Kidney (tissue), 14 donors: ENCODE measurements around the gene ASPHD1. TPM values are rescaled to one million over a fixed set of nuclear protein-coding genes. Genes with fewer than 3 reads are reported as not detected.

Experiments
- DNase-seq, 5 donors: peaks; one replicate each; pipeline ENCODE4 v3.0.0-alpha.2; 2013 to 2020
- FAIRE-seq: peaks from 2 replicates; lab custom pipeline; 2012; peaks lifted over from hg19 to GRCh38; lab: Jason Lieb, UNC
- H3K27ac ChIP-seq, 2 donors: one replicate each; pipeline ENCODE4 v1.7.0; 2013; ENCODE audit warnings: low read depth in 2 of 2, low read length in 2 of 2, inconsistent platforms in 1 of 2
- H3K27me3 ChIP-seq: one replicate; pipeline ENCODE4 v1.7.1; 2013; ENCODE audit warnings: low read length, inconsistent platforms; ENCODE audit not compliant: control insufficient read depth, insufficient read depth
- H3K36me3 ChIP-seq, 3 donors: one replicate each; pipeline versions ENCODE4 v1.7.0 to v1.7.1; 2013; ENCODE audit warnings: low read length in 3 of 3, control low read depth in 1 of 3, inconsistent platforms in 1 of 3; ENCODE audit not compliant: insufficient read depth in 3 of 3, control insufficient read depth in 2 of 3
- H3K4me1 ChIP-seq, 3 donors: one replicate each; pipeline versions ENCODE4 v1.7.0 to v1.7.1; 2013; ENCODE audit warnings: low read length in 3 of 3, inconsistent platforms in 1 of 3, low read depth in 1 of 3; ENCODE audit not compliant: control insufficient read depth in 2 of 3, insufficient read depth in 2 of 3
- H3K4me3 ChIP-seq, 3 donors: one replicate each; pipeline versions ENCODE4 v1.7.0 to v1.8.1; 2013; ENCODE audit warnings: low read length in 3 of 3, control low read depth in 1 of 3, inconsistent platforms in 1 of 3
- H3K9ac ChIP-seq, 3 donors: one replicate each; pipeline versions ENCODE4 v1.7.0 to v1.7.1; 2013; ENCODE audit warnings: low read length in 3 of 3, control low read depth in 1 of 3, inconsistent platforms in 1 of 3
- H3K9me3 ChIP-seq, 3 donors: one replicate each; pipeline versions ENCODE4 v1.7.0 to v1.7.1; 2013; ENCODE audit warnings: low read length in 3 of 3, control low read depth in 1 of 3, inconsistent platforms in 1 of 3; ENCODE audit not compliant: control insufficient read depth in 2 of 3, insufficient read depth in 1 of 3
- intact Hi-C: fragments of 100-400 bp; cut with DNase I; formaldehyde crosslinking; loops from one replicate; pipeline ENCODE4 v1.11.1; 2022
- polyA plus RNA-seq: library from polyadenylated mRNA; stranded (reverse); fragments of 350-450 nt; fragmentation: Illumina TruSeq; extraction: RNeasy Lipid Tissue Mini Kit (QIAGEN cat#74804); gene quantifications from one replicate; pipeline ENCODE4 v1.2.3, GENCODE V29; 2014; ENCODE audit warnings: low read depth, low replicate concordance; ENCODE audit not compliant: insufficient read depth
- total RNA-seq: library from RNA; stranded (reverse); fragmentation: NEBNext Ultra II Directional; extraction: Animal tissue kit (Norgen Biotek cat#: 25700); gene quantifications from one replicate; pipeline ENCODE4 v1.2.1, GENCODE V29; 2021
- TF ChIP-seq, protein P1 (sequence below): IDR thresholded peaks from 3 replicates; pipeline ENCODE4 v1.5.1; 2012; ENCODE audit warnings: mild to moderate bottlenecking, moderate library complexity, borderline replicate concordance; ENCODE audit not compliant: insufficient read depth; ENCODE audit errors: extremely low read depth
- donor health status: control.
- donor health status: control.
- donor health status: control.
- donor health status: control.
- donor health status: control.
- donor health status: DM: yes; HTN: yes; CAD: no.
- donor health status: Normal renal cell carcinoma (clear cell type).

ASPHD1 gene
- total and polyA plus RNA-seq, 2 donors from 2014 or later: 6.1 to 8.9 TPM

DNA sequence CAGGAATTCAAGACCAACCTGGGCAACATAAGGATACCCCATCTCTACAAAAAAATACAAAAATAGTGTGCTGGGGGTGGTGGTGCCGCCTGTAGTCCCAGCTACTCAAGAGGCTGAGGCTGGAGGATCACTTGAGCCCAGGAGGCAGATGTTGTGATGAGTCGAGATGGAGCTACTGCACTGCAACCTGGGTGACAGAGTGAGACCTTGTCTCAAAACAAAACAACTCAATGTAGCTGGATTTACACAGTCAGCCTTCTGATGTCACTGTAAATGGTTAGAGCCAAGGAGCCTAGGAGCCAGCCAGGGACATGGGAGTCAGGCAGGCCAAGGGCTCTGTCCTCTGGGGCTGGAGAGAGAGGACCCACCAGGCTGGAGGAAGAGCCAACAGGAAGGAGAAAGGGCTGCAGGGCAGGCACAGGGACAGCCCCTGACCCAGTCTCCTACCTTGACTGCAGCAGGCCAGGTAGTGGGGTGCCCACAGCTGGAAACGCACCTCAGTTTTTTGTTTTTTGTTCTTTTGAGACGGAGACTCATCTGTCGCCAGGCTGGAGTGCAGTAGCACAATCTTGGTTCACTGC is 45.7 kb upstream of the ASPHD1 start:
- Histone ChIP-seq H3K9me3 (no peaks in the 10 kb centered on the region), H3K4me3 (no peak overlapping the region), H3K36me3 (peaks cover 0 to 5% (median 0%) of the 10 kb centered on the region in 3 donors), H3K27ac (no peak overlapping the region), H3K9ac (no peak overlapping the region), H3K4me1 (no peaks in the 10 kb centered on the region), H3K27me3 (no peaks in the 10 kb centered on the region)
- FAIRE-seq (no peak), DNase-seq (no peak)
- TF ChIP-seq, protein P1, sequence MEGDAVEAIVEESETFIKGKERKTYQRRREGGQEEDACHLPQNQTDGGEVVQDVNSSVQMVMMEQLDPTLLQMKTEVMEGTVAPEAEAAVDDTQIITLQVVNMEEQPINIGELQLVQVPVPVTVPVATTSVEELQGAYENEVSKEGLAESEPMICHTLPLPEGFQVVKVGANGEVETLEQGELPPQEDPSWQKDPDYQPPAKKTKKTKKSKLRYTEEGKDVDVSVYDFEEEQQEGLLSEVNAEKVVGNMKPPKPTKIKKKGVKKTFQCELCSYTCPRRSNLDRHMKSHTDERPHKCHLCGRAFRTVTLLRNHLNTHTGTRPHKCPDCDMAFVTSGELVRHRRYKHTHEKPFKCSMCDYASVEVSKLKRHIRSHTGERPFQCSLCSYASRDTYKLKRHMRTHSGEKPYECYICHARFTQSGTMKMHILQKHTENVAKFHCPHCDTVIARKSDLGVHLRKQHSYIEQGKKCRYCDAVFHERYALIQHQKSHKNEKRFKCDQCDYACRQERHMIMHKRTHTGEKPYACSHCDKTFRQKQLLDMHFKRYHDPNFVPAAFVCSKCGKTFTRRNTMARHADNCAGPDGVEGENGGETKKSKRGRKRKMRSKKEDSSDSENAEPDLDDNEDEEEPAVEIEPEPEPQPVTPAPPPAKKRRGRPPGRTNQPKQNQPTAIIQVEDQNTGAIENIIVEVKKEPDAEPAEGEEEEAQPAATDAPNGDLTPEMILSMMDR: no peak
- intact Hi-C loops: no loop called here

DNA sequence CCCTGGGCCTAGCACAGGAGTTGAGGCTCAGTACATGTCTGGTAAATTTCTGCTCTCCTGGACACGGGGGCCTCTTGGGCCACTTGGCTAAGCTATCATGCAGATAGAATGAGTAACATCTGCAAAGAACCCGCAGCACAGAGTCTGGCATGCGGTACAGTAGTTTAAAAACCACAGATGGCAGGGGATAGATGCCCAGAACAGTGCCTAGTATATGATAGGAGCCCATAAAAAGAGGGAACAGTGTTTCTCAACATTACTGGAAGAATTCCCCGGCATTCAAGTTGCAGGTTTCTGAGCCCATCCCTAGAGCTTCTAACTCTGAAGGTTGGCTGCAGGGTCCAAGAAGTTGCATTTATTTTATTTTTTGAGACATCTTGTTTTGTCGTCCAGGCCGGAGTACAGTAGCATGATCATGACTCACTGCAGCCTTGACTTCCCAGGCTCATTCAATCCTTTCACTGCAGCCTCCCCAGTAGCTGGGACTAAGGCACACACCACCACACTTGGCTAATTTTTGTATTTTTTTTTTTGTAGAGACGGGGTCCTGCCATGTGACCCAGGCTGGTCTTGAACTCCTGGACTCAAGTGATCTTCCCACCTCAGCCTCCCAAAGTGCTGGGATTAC is 43.0 kb upstream of the ASPHD1 start:
- Histone ChIP-seq H3K4me3 (no peak overlapping the region), H3K27me3 (no peaks in the 10 kb centered on the region), H3K36me3 (peaks cover 0 to 5% (median 0%) of the 10 kb centered on the region in 3 donors), H3K9ac (no peak overlapping the region), H3K9me3 (no peaks in the 10 kb centered on the region), H3K4me1 (peaks cover 0 to 10% (median 5%) of the 10 kb centered on the region in 3 donors), H3K27ac (no peak overlapping the region)
- no peak for FAIRE-seq
- TF ChIP-seq, protein P1: no peak
- intact Hi-C loops: no loop called here
- no peak for DNase-seq

DNA sequence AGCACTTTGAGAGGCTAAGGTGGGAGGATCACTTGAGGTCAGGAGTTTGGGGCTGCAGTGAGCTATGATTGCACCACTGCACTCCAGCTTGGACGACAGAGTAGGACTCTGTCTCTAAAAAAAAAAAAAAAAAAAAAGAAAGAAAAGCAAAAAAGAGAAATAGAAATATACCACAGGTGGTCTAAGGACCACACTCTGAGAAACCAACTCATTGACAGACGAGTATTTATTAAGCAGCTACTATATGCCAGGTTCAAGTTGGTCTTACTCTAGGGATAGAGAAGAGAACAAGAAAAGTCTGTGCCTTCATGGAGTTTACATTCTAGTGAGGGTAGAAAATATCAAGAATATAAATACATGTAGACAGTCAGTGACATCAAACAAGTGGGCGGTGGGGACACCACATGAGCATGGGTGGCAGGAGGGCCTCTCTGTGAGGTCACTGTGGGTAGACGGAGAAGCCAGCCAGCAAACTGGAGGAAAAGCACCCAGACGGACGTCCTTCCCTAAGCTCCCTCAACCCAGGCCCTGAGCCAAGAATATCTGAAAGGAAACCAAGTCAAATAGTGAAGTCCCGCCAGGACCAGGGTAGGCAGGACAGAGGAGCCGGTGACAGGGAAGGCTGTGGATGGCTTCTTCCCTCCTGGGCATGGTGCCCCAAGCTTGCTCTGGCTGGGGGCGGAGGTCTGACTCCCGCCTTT is 42.0 kb upstream of the ASPHD1 start:
- no peak overlapping the region for H3K9ac ChIP-seq
- H3K4me3 ChIP-seq: no peak overlapping the region
- H3K9me3 ChIP-seq: no peaks in the 10 kb centered on the region
- DNase-seq (no peak), FAIRE-seq (no peak)
- no peak overlapping the region for H3K27ac ChIP-seq
- peaks cover 0 to 5% (median 0%) of the 10 kb centered on the region in 3 donors for H3K36me3 ChIP-seq
- H3K27me3 ChIP-seq: no peaks in the 10 kb centered on the region
- H3K4me1 ChIP-seq: peaks cover 0 to 12% (median 5%) of the 10 kb centered on the region in 3 donors
- intact Hi-C loops: no loop called here
- TF ChIP-seq, protein P1: no peak
